Stimulated activated naive CD4-positive, alpha-beta T cell (primary cell): ENCODE data around the gene DSCAML1.
A peak's percentile ranks its signal among the peaks of the same experiment; 100 is the strongest.

Experiments used
- DNase-seq, 6 experiments: peaks; one replicate each; lab custom pipeline; 2025; lab: John Stamatoyannopoulos, UW

DSCAML1 gene

GRCh38 chr11:117830674-117831351 lies 33.8 kb upstream of the DSCAML1 start:
- peak in 1 of 6 experiments; percentile 26 for DNase-seq

DNA sequence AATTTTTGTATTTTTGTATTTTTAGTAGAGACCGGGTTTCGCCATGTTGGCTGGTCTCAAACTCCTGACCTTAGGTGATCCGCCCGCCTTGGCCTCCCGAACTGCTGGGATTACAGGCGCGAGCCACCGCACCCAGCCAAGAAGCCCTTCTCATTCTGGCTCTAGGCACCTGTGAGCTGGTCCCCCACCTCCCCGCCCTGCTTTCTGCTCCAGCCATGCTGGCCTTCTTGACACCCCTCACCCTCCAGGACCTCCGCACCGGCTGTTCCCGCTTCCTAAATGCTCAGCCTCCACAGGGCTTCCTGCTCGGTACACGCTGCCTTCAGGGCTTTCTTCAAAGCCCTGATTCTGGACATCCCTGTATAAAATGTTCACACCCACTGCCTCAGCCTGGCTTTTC lies 33.1 kb upstream of the DSCAML1 start:
- DNase-seq = no peak

GRCh38 chr11:117829369-117829725 lies 32.3 kb upstream of the DSCAML1 start:
- no peak for DNase-seq

DNA sequence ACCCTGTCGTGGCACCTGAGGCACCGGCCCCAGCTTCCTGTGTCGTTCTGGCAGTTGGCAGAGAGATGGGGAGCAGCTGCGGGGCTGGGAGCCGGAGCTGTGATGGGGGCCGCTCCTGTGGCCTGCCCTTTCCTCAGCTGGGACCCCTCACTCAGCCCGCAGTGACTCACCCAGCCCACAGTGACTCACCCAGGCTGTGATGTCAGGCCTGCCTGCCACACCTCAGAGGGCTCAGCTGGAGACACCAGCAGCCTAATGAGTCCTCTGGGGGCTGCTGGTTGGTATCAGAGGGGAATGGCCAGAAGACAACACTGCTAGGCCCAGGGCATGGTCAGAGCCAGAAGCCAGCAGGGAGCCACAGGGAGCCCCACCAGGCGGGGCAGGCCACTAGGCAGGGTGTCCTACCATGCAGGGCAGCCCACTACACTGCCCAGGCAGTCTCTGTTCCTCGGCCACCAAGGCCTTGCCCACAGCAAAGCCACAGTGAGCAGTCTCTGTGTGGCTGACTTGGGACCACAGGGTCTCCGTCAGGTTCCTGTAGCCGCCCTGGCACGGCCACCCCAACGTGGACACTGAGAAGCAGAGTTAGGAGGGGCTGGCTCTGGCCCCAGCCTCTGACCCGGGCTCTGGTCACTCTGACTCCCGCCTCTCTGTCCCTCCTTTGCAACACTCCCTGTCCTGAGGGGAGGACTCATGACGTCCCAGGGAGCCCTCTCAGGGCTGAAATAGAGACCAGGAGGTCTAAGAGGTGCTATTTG lies 31.8 kb upstream of the DSCAML1 start:
- peak in 3 of 6 experiments; percentile 16 to 52 (median 37) for DNase-seq

- DNase-seq = peak in 3 of 6 experiments; percentile 14 to 54 (median 35)
Observed at GRCh38 chr11:117827521-117828511, 30.8 kb upstream of the DSCAML1 start.

DNA sequence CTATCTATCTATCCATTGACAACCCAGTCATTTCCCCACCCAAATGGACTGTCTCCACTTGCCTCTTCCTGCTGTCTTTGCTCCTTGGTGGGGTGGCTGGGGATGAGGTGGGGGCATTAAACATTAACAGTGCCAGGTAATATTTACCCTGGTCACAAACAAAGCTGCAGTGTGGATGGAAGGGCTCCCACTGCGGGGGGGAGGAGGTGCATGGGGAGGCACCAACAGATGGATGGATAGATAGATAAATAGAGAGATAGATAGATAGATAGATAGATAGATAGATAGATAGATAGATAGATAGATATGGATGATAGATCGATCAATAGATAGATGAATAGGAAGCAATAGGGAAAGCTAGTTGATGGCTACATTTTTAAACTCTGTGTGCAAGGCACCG lies 29.8 kb upstream of the DSCAML1 start:
- DNase-seq = no peak

DNA sequence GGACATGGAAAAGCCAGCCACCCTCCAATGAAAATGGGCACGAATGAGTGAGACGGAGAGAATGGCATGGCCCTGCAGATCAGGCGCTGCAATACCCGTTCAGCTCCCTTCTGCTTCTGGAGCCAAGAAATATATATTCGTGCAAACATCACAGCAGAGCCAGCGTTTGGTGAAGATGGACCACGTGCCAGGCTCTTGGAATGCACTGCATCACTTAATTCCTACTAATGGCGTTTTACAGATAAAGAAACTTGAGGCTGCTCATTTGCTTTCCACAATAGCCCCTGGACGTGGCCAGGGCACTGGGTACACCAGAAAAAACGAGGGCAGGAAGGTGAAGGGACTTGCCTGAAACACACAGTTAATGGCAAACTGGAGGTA lies 29.2 kb upstream of the DSCAML1 start:
- DNase-seq = no peak

- no peak for DNase-seq
Observed at GRCh38 chr11:117825538-117826189, 28.6 kb upstream of the DSCAML1 start.

- no peak for DNase-seq
Observed at GRCh38 chr11:117824571-117825537, 27.8 kb upstream of the DSCAML1 start, which contains the start of gene FXYD2. TSS of gene FXYD2 (minus strand) at chr11:117824744. CDS start at chr11:117824678, 66 bp downstream.

- DNase-seq = peak in 1 of 6 experiments; percentile 32
Observed at GRCh38 chr11:117823946-117824420, 27.0 kb upstream of the DSCAML1 start.

DNA sequence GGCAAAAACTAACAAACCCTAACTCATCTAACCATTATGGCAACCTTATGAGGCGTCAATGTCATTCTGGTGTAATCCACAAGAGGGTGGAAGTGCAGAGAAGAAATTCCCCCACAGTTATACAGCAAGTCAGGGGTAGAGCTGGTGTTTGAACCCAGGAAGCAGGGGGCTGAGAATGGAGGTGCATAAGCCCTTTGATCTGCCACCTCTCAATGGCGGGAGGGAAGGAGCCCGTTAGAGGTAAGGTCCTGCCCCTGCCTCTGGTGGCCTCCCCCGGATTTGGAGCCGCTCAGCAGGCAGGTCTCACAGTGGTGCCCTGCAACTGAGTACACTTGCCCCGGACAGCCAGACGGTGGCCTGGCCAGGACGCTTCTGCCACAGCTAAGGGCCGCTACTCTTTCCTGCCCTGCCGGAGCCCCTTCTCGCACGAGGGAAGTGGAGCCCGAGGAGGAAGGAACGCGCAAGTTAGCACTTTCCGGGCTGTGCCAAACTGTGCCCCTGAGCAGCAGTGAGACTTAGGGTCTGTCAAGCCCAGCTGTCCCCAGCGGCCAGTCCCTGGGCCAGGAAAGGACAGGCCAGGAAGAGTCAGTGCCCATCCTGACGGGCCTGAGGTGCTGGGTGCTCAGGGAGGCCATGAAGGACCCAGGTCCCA lies 26.4 kb upstream of the DSCAML1 start:
- peak; percentile 19 to 73 (median 56) for DNase-seq

DNA sequence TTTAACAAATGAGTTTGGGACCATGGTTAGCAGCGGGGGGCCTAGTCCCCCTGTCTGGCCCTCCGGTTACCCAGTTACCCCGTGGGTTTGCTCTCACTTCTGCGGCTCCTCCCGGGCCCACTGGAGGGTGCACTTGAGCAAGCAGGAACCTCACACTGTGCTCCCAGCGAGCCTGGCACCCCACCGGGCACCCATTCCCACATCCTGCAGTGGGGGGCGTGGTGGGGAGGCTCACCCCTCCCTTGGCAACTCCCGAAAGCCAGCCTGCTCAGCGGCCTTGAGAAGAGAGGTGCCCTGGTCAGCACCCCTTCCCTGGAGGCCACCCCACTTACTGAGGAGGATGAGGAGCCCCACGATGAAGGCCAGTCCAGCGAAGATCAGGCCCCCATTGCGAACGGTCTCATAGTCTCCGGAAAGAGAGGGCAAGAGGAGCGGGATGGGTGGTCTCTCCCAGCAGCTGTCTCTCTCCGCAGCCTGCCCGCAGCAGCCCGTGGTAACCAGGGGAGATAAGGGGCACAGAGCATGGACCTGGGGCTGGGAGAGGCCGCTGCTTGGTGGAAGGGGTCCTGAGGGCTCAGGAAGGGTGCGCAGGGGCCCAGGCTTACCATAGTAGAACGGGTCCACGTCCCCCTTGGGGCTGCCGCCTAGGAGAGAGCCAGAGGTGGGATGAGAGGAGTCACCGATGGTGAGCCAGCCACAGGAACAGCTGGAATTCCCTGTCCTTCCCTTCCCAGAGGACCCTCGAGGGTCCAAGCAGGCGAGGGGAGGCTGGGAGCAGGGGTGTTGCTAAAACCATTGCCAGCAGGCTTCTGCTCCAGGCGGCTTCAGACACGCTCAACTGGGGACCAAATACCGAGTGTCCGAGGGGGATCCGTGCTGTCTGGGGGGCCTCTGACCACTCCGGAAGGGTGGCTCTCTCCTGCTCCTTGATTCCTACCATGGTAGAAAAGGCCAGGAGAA lies 25.3 kb upstream of the DSCAML1 start:
- peak in 4 of 6 experiments; percentile 38 to 62 (median 47) for DNase-seq

- DNase-seq = no peak
Observed at GRCh38 chr11:117821431-117821830, 24.4 kb upstream of the DSCAML1 start.

DNA sequence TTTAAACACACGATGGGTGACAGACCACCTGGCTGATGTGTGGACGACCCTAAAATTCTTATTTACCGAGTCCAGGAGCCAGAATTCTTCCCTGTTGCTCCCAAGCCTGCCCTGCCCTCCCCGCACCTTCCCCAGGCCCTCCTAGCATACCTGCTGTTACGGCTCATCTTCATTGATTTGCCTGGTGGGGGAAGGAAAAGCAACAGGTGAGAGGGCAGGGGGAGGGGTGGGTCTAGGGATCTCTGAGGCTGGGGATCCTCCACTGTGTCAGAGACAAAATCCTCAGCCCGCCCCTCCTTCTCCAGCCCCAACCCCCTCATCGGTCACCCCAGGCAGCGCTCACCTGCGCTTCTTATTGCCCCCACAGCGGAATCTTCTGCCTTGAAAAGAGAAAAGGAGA lies 23.5 kb upstream of the DSCAML1 start:
- no peak for DNase-seq

DNA sequence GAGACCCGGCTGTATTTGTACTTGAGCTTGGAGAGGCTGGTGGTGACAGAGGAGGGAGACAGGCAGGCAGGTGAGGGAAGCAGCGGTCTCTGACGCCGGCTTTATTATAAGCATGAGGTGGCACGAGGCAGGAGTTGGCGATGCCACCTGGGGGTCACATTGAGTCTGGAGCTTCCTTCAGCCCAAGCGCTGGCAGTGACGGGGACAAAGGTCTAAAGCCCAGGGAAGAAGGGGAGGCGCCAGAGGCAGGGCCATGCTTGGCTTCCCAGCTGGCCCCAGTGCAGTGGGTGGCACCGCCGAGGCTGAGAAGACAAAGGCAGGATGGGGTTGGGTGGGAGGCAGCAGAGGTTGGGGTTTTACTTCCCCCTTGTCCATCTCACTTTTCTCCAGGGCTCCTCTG lies 23.1 kb upstream of the DSCAML1 start:
- no peak for DNase-seq

GRCh38 chr11:117819096-117820040 lies 22.4 kb upstream of the DSCAML1 start:
- DNase-seq = no peak
